ENCODE data around the gene MDH1B.
"Not testable (repeated sequence)": the region's sequence is repeated elsewhere in the genome, so short reads cannot be mapped to it uniquely, and the experiment has no call there.

DNA sequence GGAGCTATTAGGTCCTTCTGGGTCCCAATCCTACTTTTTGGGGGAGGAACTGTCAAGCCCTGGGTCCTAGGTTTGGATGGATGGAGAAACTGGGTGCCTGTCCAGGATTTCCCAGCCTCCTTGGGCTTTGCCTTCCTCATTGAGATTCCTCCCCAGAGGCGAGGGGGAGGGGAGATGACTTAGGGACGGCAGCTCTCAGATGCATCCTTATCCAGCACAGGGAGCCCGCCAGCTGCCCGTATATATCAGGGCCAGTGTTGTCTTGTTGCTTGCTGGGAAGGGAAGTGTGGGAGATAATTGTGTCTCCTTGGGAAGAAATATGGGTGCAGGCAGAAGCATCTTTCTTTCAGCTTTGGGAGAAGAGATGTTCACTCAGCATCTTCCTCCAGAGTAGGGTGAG, 49.9 kb downstream of the MDH1B start:
- not testable (repeated sequence) for TF ChIP-seq CTCF, POLR2A (IDR thresholded peaks at IDR 0.05)
